ENCODE measurements around the gene SLC35G3. TPM values are rescaled to one million over a fixed set of nuclear protein-coding genes. Genes with fewer than 3 reads are reported as not detected.
"Not testable (repeated sequence)": the region's sequence is repeated elsewhere in the genome, so short reads cannot be mapped to it uniquely, and the experiment has no call there.

SLC35G3 gene
- total RNA-seq, 2 experiments from 2014 or later: not detected

GRCh38 chr17:35212668-35213067 lies 18.5 kb upstream of the SLC35G3 start:
- Histone ChIP-seq H3K27ac (ENCODE audit: low read depth in 1 of 2, low read length in 2 of 2) (peak overlapping the region; percentile 57 to 89), H3K27me3 (ENCODE audit: control insufficient read depth in 1 of 2, insufficient read depth in 2 of 2, low read length in 2 of 2) (no peaks in the 10 kb centered on the region), H3K9me3 (ENCODE audit: control insufficient read depth in 1 of 2, insufficient read depth in 1 of 2, low read length in 2 of 2) (no peaks in the 10 kb centered on the region), H3K36me3 (ENCODE audit: insufficient read depth, low read length) (no peaks in the 10 kb centered on the region), H3K4me1 (ENCODE audit: insufficient read depth, low read length) (peaks cover 65% of the 10 kb centered on the region), H3K4me3 (ENCODE audit: low read length) (no peak overlapping the region)
- H3K27ac Mint-ChIP-seq: peak overlapping the region; percentile 91
- no peaks in the 10 kb centered on the region for H3K27me3 Mint-ChIP-seq
- peaks cover 5% of the 10 kb centered on the region for H3K9me3 Mint-ChIP-seq
- ATAC-seq (ENCODE audit: poor library complexity) (no peak), DNase-seq (peak in 2 of 14 experiments; percentile 22 to 30)
- intact Hi-C loops (cut with DNase I, micrococcal nuclease): loop anchor here in 1 of 2 experiments (2.0 kb wide), 1 partner anchor 36 kb away; no protein-coding TSS in a partner anchor
- H3K4me1 Mint-ChIP-seq (ENCODE audit: low read depth): peaks cover 88% of the 10 kb centered on the region
- peaks cover 4% of the 10 kb centered on the region for H3K36me3 Mint-ChIP-seq (ENCODE audit: low read depth)
- no peak for TF ChIP-seq CTCF (IDR thresholded peaks at IDR 0.05)
- no peak overlapping the region for H3K4me3 Mint-ChIP-seq
- ChIA-PET POLR2A (interaction anchor here (0.6 to 8.7 kb wide), 15 partner anchors 15 to 597 kb away, joined by 3 to 440 read pairs (median 15); partner anchors contain the start of genes PEX12, SLFN11, SLFN12L and SLFN5), CTCF (interaction anchor here (0.7 to 3.9 kb wide), 3 partner anchors 29 to 100 kb away, joined by 3 to 19 read pairs (median 5); partner anchors contain the start of gene SLFN5)

DNA sequence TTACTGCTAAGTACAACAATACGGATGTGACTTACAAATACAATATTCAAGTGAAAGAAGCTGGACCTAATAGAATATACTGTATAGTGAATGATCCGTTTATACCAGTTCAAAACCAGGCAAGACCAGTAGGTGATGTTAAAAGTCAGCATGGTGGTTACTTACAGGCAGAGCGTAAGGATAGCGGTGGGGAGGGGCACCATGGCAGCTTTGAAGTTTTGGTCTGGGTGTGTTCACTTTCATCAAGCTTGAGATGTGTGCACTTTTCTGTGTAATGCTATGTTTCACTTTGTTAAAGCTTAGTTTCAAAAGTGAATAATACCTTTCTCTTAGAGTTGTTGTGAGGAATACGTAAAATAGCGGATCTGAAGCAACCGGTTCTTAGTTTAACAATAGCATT lies 16.5 kb upstream of the SLC35G3 start:
- Mint-ChIP-seq H3K27me3 (no peaks in the 10 kb centered on the region), H3K36me3 (ENCODE audit: low read depth) (peaks cover 12% of the 10 kb centered on the region), H3K4me3 (peak overlapping the region; percentile 31), H3K9me3 (peaks cover 7% of the 10 kb centered on the region), H3K27ac (peak overlapping the region; percentile 91), H3K4me1 (ENCODE audit: low read depth) (peaks cover 90% of the 10 kb centered on the region)
- TF ChIP-seq CTCF (IDR thresholded peaks at IDR 0.05): peak; percentile 16
- Histone ChIP-seq H3K4me3 (ENCODE audit: low read length) (no peak overlapping the region), H3K9me3 (ENCODE audit: control insufficient read depth in 1 of 2, insufficient read depth in 1 of 2, low read length in 2 of 2) (no peaks in the 10 kb centered on the region), H3K4me1 (ENCODE audit: insufficient read depth, low read length) (peaks cover 51% of the 10 kb centered on the region), H3K36me3 (ENCODE audit: insufficient read depth, low read length) (no peaks in the 10 kb centered on the region), H3K27ac (ENCODE audit: low read depth in 1 of 2, low read length in 2 of 2) (no peak overlapping the region), H3K27me3 (ENCODE audit: control insufficient read depth in 1 of 2, insufficient read depth in 2 of 2, low read length in 2 of 2) (no peaks in the 10 kb centered on the region)
- intact Hi-C loops (cut with DNase I, micrococcal nuclease): no loop called here
- DNase-seq (peak in 10 of 14 experiments; percentile 17 to 68 (median 49)), ATAC-seq (ENCODE audit: poor library complexity) (no peak)
- POLR2A ChIA-PET: interaction anchor here (0.9 to 8.7 kb wide), 6 partner anchors 22 to 326 kb away, joined by 3 to 440 read pairs (median 3); partner anchors contain the start of gene SLFN5
- CTCF ChIA-PET: interaction anchor here (0.6 to 1.2 kb wide), 5 partner anchors 11 to 45 kb away, joined by 3 to 4 read pairs (median 3); partner anchors contain the start of gene SLFN5

GRCh38 chr17:35202582-35202981 lies 8.4 kb upstream of the SLC35G3 start:
- POLR2A ChIA-PET; CTCF ChIA-PET; H3K27ac ChIP-seq (ENCODE audit: low read depth in 1 of 2, low read length in 2 of 2); H3K4me3 ChIP-seq (ENCODE audit: low read length); H3K4me3 Mint-ChIP-seq; ATAC-seq (ENCODE audit: poor library complexity); H3K27me3 ChIP-seq (ENCODE audit: control insufficient read depth in 1 of 2, insufficient read depth in 2 of 2, low read length in 2 of 2); H3K27me3 Mint-ChIP-seq; DNase-seq; H3K9me3 Mint-ChIP-seq; H3K9me3 ChIP-seq (ENCODE audit: control insufficient read depth in 1 of 2, insufficient read depth in 1 of 2, low read length in 2 of 2); H3K36me3 ChIP-seq (ENCODE audit: insufficient read depth, low read length); H3K27ac Mint-ChIP-seq; intact Hi-C loops (cut with DNase I, micrococcal nuclease); H3K4me1 ChIP-seq (ENCODE audit: insufficient read depth, low read length): not testable (repeated sequence)
- peaks cover 16% of the 10 kb centered on the region for H3K4me1 Mint-ChIP-seq (ENCODE audit: low read depth)
- H3K36me3 Mint-ChIP-seq (ENCODE audit: low read depth): peaks cover 31% of the 10 kb centered on the region

DNA sequence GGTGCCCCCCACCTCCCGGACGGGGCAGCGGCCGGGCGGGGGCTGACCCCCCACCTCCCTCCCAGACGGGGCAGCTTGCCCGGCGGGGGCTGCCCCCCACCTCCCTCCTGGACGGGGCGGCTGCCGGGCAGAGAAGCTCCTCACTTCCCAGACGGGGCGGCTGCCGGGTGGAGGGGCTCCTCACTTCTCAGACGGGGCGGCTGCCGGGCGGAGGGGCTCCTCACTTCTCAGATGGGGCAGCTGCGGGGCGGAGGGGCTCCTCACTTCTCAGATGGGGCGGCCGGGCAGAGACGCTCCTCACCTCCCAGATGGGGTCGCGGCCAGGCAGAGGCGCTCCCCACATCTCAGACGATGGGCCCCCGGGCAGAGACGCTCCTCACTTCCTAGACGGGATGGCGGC lies 869 bp upstream of the SLC35G3 start:
- H3K9me3 Mint-ChIP-seq; DNase-seq; POLR2A ChIA-PET; intact Hi-C loops (cut with DNase I, micrococcal nuclease); H3K9me3 ChIP-seq (ENCODE audit: control insufficient read depth in 1 of 2, insufficient read depth in 1 of 2, low read length in 2 of 2); ATAC-seq (ENCODE audit: poor library complexity); H3K4me3 Mint-ChIP-seq; H3K4me3 ChIP-seq (ENCODE audit: low read length); H3K36me3 Mint-ChIP-seq (ENCODE audit: low read depth); H3K36me3 ChIP-seq (ENCODE audit: insufficient read depth, low read length); H3K27me3 ChIP-seq (ENCODE audit: control insufficient read depth in 1 of 2, insufficient read depth in 2 of 2, low read length in 2 of 2); H3K27me3 Mint-ChIP-seq; H3K4me1 ChIP-seq (ENCODE audit: insufficient read depth, low read length); H3K27ac Mint-ChIP-seq; H3K27ac ChIP-seq (ENCODE audit: low read depth in 1 of 2, low read length in 2 of 2); CTCF ChIA-PET: not testable (repeated sequence)
- peaks cover 36% of the 10 kb centered on the region for H3K4me1 Mint-ChIP-seq (ENCODE audit: low read depth)

Measured in CD4-positive, alpha-beta T cell (primary cell).